HepG2 (cell line): ENCODE measurements around the gene ABHD1. TPM values are rescaled to one million over a fixed set of nuclear protein-coding genes. Genes with fewer than 3 reads are reported as not detected.

Experiments
- EED ChIP-seq: sonication (generic); formaldehyde crosslinking; IDR thresholded peaks from 2 replicates; pipeline ENCODE4 v1.5.0; 2020; ENCODE audit warnings: mild to moderate bottlenecking, missing genetic modification reagents
- MED8 ChIP-seq: sonication (generic); formaldehyde crosslinking; IDR thresholded peaks from 2 replicates; pipeline ENCODE4 v1.8.1; 2023; ENCODE audit warnings: mild to moderate bottlenecking, missing genetic modification reagents; ENCODE audit not compliant: insufficient replicate concordance
- MXI1 ChIP-seq: IDR thresholded peaks from 3 replicates; pipeline ENCODE4 v1.6.1; 2012; ENCODE audit warnings: low read depth, low read length, inconsistent platforms, borderline replicate concordance
- NFIC ChIP-seq: IDR thresholded peaks from 2 replicates; pipeline ENCODE4 v1.6.1; 2012; ENCODE audit warnings: mild to moderate bottlenecking, low read length, inconsistent platforms
- POLR2G ChIP-seq: fragments of 200-400 bp; formaldehyde crosslinking; IDR thresholded peaks from 2 replicates; pipeline ENCODE4 v1.6.1; 2018; ENCODE audit warnings: mild to moderate bottlenecking, low read depth, low read length, moderate library complexity
- RBFOX2 ChIP-seq: fragments of 200-400 bp; formaldehyde crosslinking; IDR thresholded peaks from 2 replicates; pipeline ENCODE4 v1.6.1; 2017; ENCODE audit warnings: low read depth, mild to moderate bottlenecking, low read length
- SIX4 ChIP-seq: sonication (generic); formaldehyde crosslinking; IDR thresholded peaks from 2 replicates; pipeline ENCODE4 v1.4.0; 2020; ENCODE audit warnings: missing genetic modification reagents
- SMC3 ChIP-seq: IDR thresholded peaks from 2 replicates; pipeline ENCODE4 v1.6.1; 2011; ENCODE audit warnings: low read length, improper control_type of control experiment
- SP4 ChIP-seq: sonication (generic); formaldehyde crosslinking; IDR thresholded peaks from 2 replicates; pipeline ENCODE4 v1.8.1; 2023; ENCODE audit warnings: mild to moderate bottlenecking, missing genetic modification reagents
- SSRP1 ChIP-seq: IDR thresholded peaks from 2 replicates; pipeline ENCODE4 v1.6.1; 2016; ENCODE audit warnings: control low read depth
- TSC22D2 ChIP-seq: sonication (generic); formaldehyde crosslinking; IDR thresholded peaks from 2 replicates; pipeline ENCODE4 v1.5.1; 2020; ENCODE audit warnings: missing genetic modification reagents, mild to moderate bottlenecking, borderline replicate concordance
- ZBTB7A ChIP-seq: sonication (generic); formaldehyde crosslinking; IDR thresholded peaks from 2 replicates; pipeline ENCODE4 v1.8.0; 2022; ENCODE audit warnings: mild to moderate bottlenecking, missing genetic modification reagents
- ZNF20 ChIP-seq: sonication (generic); formaldehyde crosslinking; IDR thresholded peaks from 2 replicates; pipeline ENCODE4 v1.4.0; 2020; ENCODE audit warnings: mild to moderate bottlenecking, moderate library complexity, missing genetic modification reagents
- ZNF282 ChIP-seq: fragments of 450-650 bp; IDR thresholded peaks from 2 replicates; pipeline ENCODE4 v1.6.1; 2018; ENCODE audit not compliant: partially characterized antibody
- ZNF317 ChIP-seq: sonication (generic); formaldehyde crosslinking; IDR thresholded peaks from 2 replicates; pipeline ENCODE4 v1.5.0; 2020; ENCODE audit warnings: mild to moderate bottlenecking, missing genetic modification reagents
- ZNF33B ChIP-seq: sonication (generic); formaldehyde crosslinking; IDR thresholded peaks from 2 replicates; pipeline ENCODE4 v1.5.1; 2020; ENCODE audit warnings: mild to moderate bottlenecking, missing genetic modification reagents
- ZNF350 ChIP-seq: sonication (generic); formaldehyde crosslinking; IDR thresholded peaks from 2 replicates; pipeline ENCODE4 v1.4.0; 2020; ENCODE audit warnings: mild to moderate bottlenecking, low read depth, missing genetic modification reagents, borderline replicate concordance
- ZNF720 ChIP-seq: sonication (generic); formaldehyde crosslinking; IDR thresholded peaks from 2 replicates; pipeline ENCODE4 v1.4.0; 2020; ENCODE audit warnings: missing genetic modification reagents
- ZNF768 ChIP-seq: sonication (generic); formaldehyde crosslinking; IDR thresholded peaks from 2 replicates; pipeline ENCODE4 v1.4.0; 2020; ENCODE audit warnings: missing genetic modification reagents
- polyA plus RNA-seq, 8 experiments: library from polyadenylated mRNA; depleted of rRNA in 3 of 8; stranded (reverse) in 7 of 8; unstranded in 1 of 8; fragments of >200 nt; fragmentation: Illumina TruSeq in 4 of 8; extraction: Trizol in 4 of 8; gene quantifications; 2 replicates each; pipeline versions ENCODE4 v1.2.1 to v1.2.3, GENCODE V29; 2011 to 2016; ENCODE audit warnings: low read depth in 4 of 8, missing spikeins in 1 of 8, mixed read lengths in 1 of 8; ENCODE audit not compliant: insufficient read depth in 1 of 8
- total RNA-seq, 5 experiments: library from RNA; depleted of rRNA; stranded (reverse); fragments of >200 nt; fragmentation: Illumina TruSeq; extraction: Trizol; gene quantifications; 2 replicates each; pipeline ENCODE4 v1.2.3, GENCODE V29; 2016; ENCODE audit warnings: low read depth in 1 of 5
- TF ChIP-seq, protein P1 (sequence below): sonication (generic); formaldehyde crosslinking; IDR thresholded peaks from 2 replicates; pipeline ENCODE4 v1.4.0; 2020; ENCODE audit warnings: missing genetic modification reagents, borderline replicate concordance
- TF ChIP-seq, protein P2 (sequence below): sonication (generic); formaldehyde crosslinking; IDR thresholded peaks from 2 replicates; pipeline ENCODE4 v1.4.0; 2020; ENCODE audit warnings: missing genetic modification reagents, borderline replicate concordance

Gene ABHD1
- total and polyA plus RNA-seq, 2 of the 13 experiments (the other 11 are each of a cell fraction or from before 2014, with no cell fraction given) = 0.04 to 0.81 TPM

DNA sequence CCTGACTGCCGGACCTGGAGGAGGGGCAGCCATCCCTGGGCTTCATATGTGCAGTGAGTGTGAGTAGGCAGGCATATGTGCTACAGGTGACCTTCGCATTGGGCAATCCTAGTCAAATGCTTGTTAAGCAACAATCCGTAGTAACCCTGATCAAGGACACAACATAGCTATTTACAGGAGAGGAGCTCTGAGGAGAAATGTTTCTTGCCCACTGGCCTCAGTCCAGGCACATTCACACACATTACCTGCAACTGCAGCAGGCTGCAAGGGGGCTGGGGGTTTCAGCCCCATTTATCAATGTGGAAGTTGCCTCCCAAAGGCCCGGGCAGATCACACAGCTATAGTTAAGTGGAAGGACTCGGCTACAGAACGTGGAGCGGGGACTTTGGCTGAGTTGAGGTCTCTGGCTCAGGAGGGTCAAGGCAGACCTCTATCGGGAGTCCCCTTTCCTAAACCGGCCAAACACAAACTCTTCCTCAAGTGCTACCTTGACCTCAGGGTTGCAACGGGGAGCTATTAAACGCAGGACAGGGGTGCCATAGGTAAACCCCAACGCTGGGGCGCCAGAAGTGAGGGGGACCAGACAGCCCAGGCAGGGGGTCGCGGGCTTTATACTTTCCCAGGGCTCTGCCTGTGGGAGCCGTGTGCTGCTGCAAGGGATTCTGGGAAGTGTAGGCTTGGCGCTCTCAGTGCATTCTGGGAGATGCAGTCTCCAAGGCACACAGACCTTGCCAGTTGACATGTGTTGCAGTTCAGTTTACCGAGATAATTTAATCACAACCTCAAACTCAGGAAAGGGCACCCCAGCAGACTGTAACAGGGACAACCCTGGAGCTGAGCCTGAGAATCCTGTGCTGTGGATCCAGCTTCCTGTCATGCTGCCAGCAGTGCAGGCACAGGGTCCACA, 27.6 kb upstream of the ABHD1 start (continued):
- TF ChIP-seq, protein P1, sequence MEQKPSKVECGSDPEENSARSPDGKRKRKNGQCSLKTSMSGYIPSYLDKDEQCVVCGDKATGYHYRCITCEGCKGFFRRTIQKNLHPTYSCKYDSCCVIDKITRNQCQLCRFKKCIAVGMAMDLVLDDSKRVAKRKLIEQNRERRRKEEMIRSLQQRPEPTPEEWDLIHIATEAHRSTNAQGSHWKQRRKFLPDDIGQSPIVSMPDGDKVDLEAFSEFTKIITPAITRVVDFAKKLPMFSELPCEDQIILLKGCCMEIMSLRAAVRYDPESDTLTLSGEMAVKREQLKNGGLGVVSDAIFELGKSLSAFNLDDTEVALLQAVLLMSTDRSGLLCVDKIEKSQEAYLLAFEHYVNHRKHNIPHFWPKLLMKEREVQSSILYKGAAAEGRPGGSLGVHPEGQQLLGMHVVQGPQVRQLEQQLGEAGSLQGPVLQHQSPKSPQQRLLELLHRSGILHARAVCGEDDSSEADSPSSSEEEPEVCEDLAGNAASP = peak; percentile 96
- TF ChIP-seq ZNF720 (CRISPR knock-in tag) (0 out of 2 replicates have a peak, but pooled peaks have one; percentile 76), RBFOX2 (peak; percentile 60), SIX4 (no peak; the same call in 1 of the 2 replicates), SMC3 (peak; percentile 41; the same call in 1 of the 2 replicates), ZNF317 (CRISPR knock-in tag) (peak; percentile 88), EED (peak; percentile 61), ZNF20 (CRISPR knock-in tag) (no peak), SP4 (CRISPR knock-in tag) (no peak; the same call in none of the 2 replicates), ZNF282 (no peak), MED8 (CRISPR knock-in tag) (peak; percentile 94), NFIC (peak; percentile 73; the same call in 1 of the 2 replicates), ZBTB7A (peak; percentile 80), POLR2G (peak; percentile 68; the same call in 1 of the 2 replicates), ZNF350 (peak; percentile 97), TSC22D2 (CRISPR knock-in tag) (0 out of 2 replicates have a peak, but pooled peaks have one; percentile 69), MXI1 (peak; percentile 86; the same call in 2 of the 3 replicates), ZNF33B (CRISPR knock-in tag) (peak; percentile 93), SSRP1 (CRISPR knock-in tag) (peak; percentile 94; the same call in 1 of the 2 replicates), ZNF768 (no peak)
- TF ChIP-seq, protein P2, sequence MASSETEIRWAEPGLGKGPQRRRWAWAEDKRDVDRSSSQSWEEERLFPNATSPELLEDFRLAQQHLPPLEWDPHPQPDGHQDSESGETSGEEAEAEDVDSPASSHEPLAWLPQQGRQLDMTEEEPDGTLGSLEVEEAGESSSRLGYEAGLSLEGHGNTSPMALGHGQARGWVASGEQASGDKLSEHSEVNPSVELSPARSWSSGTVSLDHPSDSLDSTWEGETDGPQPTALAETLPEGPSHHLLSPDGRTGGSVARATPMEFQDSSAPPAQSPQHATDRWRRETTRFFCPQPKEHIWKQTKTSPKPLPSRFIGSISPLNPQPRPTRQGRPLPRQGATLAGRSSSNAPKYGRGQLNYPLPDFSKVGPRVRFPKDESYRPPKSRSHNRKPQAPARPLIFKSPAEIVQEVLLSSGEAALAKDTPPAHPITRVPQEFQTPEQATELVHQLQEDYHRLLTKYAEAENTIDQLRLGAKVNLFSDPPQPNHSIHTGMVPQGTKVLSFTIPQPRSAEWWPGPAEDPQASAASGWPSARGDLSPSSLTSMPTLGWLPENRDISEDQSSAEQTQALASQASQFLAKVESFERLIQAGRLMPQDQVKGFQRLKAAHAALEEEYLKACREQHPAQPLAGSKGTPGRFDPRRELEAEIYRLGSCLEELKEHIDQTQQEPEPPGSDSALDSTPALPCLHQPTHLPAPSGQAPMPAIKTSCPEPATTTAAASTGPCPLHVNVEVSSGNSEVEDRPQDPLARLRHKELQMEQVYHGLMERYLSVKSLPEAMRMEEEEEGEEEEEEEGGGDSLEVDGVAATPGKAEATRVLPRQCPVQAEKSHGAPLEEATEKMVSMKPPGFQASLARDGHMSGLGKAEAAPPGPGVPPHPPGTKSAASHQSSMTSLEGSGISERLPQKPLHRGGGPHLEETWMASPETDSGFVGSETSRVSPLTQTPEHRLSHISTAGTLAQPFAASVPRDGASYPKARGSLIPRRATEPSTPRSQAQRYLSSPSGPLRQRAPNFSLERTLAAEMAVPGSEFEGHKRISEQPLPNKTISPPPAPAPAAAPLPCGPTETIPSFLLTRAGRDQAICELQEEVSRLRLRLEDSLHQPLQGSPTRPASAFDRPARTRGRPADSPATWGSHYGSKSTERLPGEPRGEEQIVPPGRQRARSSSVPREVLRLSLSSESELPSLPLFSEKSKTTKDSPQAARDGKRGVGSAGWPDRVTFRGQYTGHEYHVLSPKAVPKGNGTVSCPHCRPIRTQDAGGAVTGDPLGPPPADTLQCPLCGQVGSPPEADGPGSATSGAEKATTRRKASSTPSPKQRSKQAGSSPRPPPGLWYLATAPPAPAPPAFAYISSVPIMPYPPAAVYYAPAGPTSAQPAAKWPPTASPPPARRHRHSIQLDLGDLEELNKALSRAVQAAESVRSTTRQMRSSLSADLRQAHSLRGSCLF (CRISPR knock-in tag) = no peak
